Neural cell (in vitro differentiated cells): Measurements from ENCODE around the gene ADPRM. TPM values are rescaled to one million over a fixed set of nuclear protein-coding genes. Genes with fewer than 3 reads are reported as not detected.
"Not testable (repeated sequence)": the region's sequence is repeated elsewhere in the genome, so short reads cannot be mapped to it uniquely, and the experiment has no call there.

Experiments
- H2AFZ ChIP-seq: fragments of 200-600, 300-800 bp; sonication (generic), shearing (Covaris generic); 2 replicates; pipeline ENCODE4 v1.6.0; 2014; ENCODE audit warnings: low read depth, mild to moderate bottlenecking, antibody characterized with exemption, low read length, moderate library complexity
- H3F3A ChIP-seq: fragments of 200-600 bp; shearing (Covaris generic); 2 replicates; pipeline ENCODE4 v1.6.1; 2016; ENCODE audit warnings: mild to moderate bottlenecking, moderate library complexity, mixed read lengths, antibody characterized with exemption, low read length; ENCODE audit not compliant: insufficient read depth, poor library complexity, severe bottlenecking
- H3K27ac ChIP-seq: fragments of 200-600, 300-800 bp; sonication (generic), shearing (Covaris generic); 2 replicates; pipeline ENCODE4 v1.5.1; 2014; ENCODE audit warnings: mild to moderate bottlenecking, low read length, moderate library complexity
- H3K27me3 ChIP-seq: fragments of 300-800, 200-600 bp; sonication (generic), shearing (Covaris generic); 2 replicates; pipeline ENCODE4 v1.6.0; 2014; ENCODE audit warnings: mild to moderate bottlenecking, low read depth, low read length, moderate library complexity; ENCODE audit not compliant: insufficient read depth
- H3K36me3 ChIP-seq: fragments of 300-800, 200-600 bp; sonication (generic), shearing (Covaris generic); 2 replicates; pipeline ENCODE4 v1.5.1; 2014; ENCODE audit warnings: mild to moderate bottlenecking, antibody characterized with exemption, low read length, moderate library complexity; ENCODE audit not compliant: insufficient read depth
- H3K4me2 ChIP-seq: fragments of 300-800, 200-600 bp; sonication (generic), shearing (Covaris generic); 2 replicates; pipeline ENCODE4 v1.6.0; 2014; ENCODE audit warnings: mild to moderate bottlenecking, low read length
- H3K4me3 ChIP-seq: fragments of 300-800, 200-600 bp; sonication (generic), shearing (Covaris generic); 2 replicates; pipeline ENCODE4 v1.5.1; 2014; ENCODE audit warnings: mild to moderate bottlenecking, low read length, moderate library complexity
- H3K79me2 ChIP-seq: fragments of 200-600 bp; shearing (Covaris generic); replicated peaks from 2 replicates; pipeline ENCODE4 v1.6.0; 2014; ENCODE audit warnings: mild to moderate bottlenecking, low read length, moderate library complexity; ENCODE audit not compliant: insufficient read depth
- H3K9ac ChIP-seq: fragments of 300-800, 200-600 bp; sonication (generic), shearing (Covaris generic); 2 replicates; pipeline ENCODE4 v1.6.1; 2016; ENCODE audit warnings: mild to moderate bottlenecking, low read length, mixed read lengths
- H3K9me2 ChIP-seq: fragments of 200-600 bp; shearing (Covaris generic); 2 replicates; pipeline ENCODE4 v1.6.1; 2016; ENCODE audit warnings: mild to moderate bottlenecking, low read length, mixed read lengths; ENCODE audit not compliant: insufficient read depth
- H3K9me3 ChIP-seq: fragments of 200-600, 300-800 bp; sonication (generic), shearing (Covaris generic); 2 replicates; pipeline ENCODE4 v1.6.1; 2016; ENCODE audit warnings: mild to moderate bottlenecking, mixed run types, low read length, moderate library complexity, mixed read lengths
- H4K20me1 ChIP-seq: fragments of 200-600 bp; shearing (Covaris generic); 2 replicates; pipeline ENCODE4 v1.6.1; 2016; ENCODE audit warnings: mild to moderate bottlenecking, mixed run types; ENCODE audit not compliant: insufficient read depth
- EP300 ChIP-seq: fragments of 450-650 bp; conservative IDR thresholded peaks from 2 replicates; pipeline ENCODE4 v1.6.1; 2014; ENCODE audit warnings: antibody characterized with exemption, mild to moderate bottlenecking, moderate library complexity; ENCODE audit not compliant: poor library complexity, severe bottlenecking
- EZH2 ChIP-seq: fragments of 200-600, 300-800 bp; shearing (Covaris generic), sonication (generic); IDR thresholded peaks from 2 replicates; pipeline ENCODE4 v1.6.1; 2014; ENCODE audit warnings: antibody characterized with exemption, low read length, borderline replicate concordance, mild to moderate bottlenecking; ENCODE audit not compliant: insufficient read depth, poor library complexity, severe bottlenecking
- MXI1 ChIP-seq: fragments of 450-650 bp; conservative IDR thresholded peaks from 2 replicates; pipeline ENCODE4 v1.6.1; 2014; ENCODE audit warnings: antibody characterized with exemption, mild to moderate bottlenecking; ENCODE audit not compliant: poor library complexity, severe bottlenecking
- POLR2AphosphoS5 ChIP-seq: IDR thresholded peaks from 2 replicates; pipeline ENCODE4 v1.6.1; 2012
- RAD21 ChIP-seq: fragments of 450-650 bp; conservative IDR thresholded peaks from 2 replicates; pipeline ENCODE4 v1.6.1; 2014; ENCODE audit warnings: antibody characterized with exemption, mild to moderate bottlenecking, moderate library complexity
- SMC3 ChIP-seq: fragments of 450-650 bp; conservative IDR thresholded peaks from 2 replicates; pipeline ENCODE4 v1.6.1; 2014; ENCODE audit warnings: antibody characterized with exemption, mild to moderate bottlenecking, moderate library complexity; ENCODE audit not compliant: poor library complexity
- TAF1 ChIP-seq: IDR thresholded peaks from 2 replicates; pipeline ENCODE4 v1.6.1; 2012; ENCODE audit warnings: low read depth
- polyA plus RNA-seq: library from polyadenylated mRNA; depleted of rRNA; stranded (reverse); fragments of >200 nt; gene quantifications from 2 replicates; pipeline ENCODE4 v1.2.3, GENCODE V29; 2014
- TF ChIP-seq, protein P1 (sequence below): IDR thresholded peaks from 2 replicates; pipeline ENCODE4 v1.6.1; 2012; ENCODE audit warnings: borderline replicate concordance
- TF ChIP-seq, protein P2 (sequence below): fragments of 450-650 bp; IDR thresholded peaks from 2 replicates; pipeline ENCODE4 v1.5.1; 2014; ENCODE audit warnings: antibody characterized with exemption, mild to moderate bottlenecking, moderate library complexity; ENCODE audit not compliant: poor library complexity, severe bottlenecking

The ADPRM gene
- polyA plus RNA-seq, 1 donor from 2014 or later = 19.2 TPM

DNA sequence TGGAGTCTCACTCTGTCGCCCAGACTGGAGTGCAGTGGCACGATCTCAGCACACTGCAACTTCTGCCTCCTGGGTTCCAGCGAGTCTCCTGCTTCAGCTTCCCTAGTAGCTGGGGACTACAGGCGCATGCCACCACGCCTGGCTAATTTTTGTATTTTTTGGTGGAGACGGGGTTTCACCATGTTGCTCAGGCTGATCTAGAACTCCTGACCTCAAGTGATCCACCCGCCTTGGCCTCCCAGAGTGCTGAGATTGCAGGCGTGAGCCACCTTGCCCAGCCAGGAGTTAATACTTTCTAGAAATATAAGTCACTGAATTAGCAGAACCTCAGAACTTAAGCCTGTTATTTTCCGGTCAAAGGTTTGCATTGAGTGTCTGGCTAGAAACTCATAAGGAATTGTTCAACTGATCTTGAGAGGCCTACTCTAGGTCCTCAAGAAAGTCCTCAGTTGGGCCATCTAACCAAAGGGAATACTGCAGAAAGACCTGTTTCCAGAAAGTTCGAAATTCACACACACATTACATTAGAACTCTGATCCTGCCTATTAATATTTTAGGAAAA lies 31.0 kb downstream of the ADPRM start:
- no peak for TF ChIP-seq POLR2AphosphoS5
- no peak for TF ChIP-seq TAF1
- TF ChIP-seq SMC3 = no peak
- TF ChIP-seq, protein P1, sequence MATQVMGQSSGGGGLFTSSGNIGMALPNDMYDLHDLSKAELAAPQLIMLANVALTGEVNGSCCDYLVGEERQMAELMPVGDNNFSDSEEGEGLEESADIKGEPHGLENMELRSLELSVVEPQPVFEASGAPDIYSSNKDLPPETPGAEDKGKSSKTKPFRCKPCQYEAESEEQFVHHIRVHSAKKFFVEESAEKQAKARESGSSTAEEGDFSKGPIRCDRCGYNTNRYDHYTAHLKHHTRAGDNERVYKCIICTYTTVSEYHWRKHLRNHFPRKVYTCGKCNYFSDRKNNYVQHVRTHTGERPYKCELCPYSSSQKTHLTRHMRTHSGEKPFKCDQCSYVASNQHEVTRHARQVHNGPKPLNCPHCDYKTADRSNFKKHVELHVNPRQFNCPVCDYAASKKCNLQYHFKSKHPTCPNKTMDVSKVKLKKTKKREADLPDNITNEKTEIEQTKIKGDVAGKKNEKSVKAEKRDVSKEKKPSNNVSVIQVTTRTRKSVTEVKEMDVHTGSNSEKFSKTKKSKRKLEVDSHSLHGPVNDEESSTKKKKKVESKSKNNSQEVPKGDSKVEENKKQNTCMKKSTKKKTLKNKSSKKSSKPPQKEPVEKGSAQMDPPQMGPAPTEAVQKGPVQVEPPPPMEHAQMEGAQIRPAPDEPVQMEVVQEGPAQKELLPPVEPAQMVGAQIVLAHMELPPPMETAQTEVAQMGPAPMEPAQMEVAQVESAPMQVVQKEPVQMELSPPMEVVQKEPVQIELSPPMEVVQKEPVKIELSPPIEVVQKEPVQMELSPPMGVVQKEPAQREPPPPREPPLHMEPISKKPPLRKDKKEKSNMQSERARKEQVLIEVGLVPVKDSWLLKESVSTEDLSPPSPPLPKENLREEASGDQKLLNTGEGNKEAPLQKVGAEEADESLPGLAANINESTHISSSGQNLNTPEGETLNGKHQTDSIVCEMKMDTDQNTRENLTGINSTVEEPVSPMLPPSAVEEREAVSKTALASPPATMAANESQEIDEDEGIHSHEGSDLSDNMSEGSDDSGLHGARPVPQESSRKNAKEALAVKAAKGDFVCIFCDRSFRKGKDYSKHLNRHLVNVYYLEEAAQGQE = no peak
- no peak for TF ChIP-seq MXI1
- no peak for TF ChIP-seq EZH2
- no peak for TF ChIP-seq EP300
- TF ChIP-seq RAD21 = no peak
- TF ChIP-seq, protein P2, sequence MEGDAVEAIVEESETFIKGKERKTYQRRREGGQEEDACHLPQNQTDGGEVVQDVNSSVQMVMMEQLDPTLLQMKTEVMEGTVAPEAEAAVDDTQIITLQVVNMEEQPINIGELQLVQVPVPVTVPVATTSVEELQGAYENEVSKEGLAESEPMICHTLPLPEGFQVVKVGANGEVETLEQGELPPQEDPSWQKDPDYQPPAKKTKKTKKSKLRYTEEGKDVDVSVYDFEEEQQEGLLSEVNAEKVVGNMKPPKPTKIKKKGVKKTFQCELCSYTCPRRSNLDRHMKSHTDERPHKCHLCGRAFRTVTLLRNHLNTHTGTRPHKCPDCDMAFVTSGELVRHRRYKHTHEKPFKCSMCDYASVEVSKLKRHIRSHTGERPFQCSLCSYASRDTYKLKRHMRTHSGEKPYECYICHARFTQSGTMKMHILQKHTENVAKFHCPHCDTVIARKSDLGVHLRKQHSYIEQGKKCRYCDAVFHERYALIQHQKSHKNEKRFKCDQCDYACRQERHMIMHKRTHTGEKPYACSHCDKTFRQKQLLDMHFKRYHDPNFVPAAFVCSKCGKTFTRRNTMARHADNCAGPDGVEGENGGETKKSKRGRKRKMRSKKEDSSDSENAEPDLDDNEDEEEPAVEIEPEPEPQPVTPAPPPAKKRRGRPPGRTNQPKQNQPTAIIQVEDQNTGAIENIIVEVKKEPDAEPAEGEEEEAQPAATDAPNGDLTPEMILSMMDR = no peak
- no peak overlapping the region for H3K4me3 ChIP-seq
- no peaks in the 10 kb centered on the region for H3K9me2 ChIP-seq
- H3K36me3 ChIP-seq = no peaks in the 10 kb centered on the region
- no peak overlapping the region for H3K27ac ChIP-seq
- H3K27me3 ChIP-seq = peaks cover 10% of the 10 kb centered on the region
- H3F3A ChIP-seq = no peaks in the 10 kb centered on the region
- no peak overlapping the region for H3K9ac ChIP-seq
- H3K4me2 ChIP-seq = no peak overlapping the region
- no peaks in the 10 kb centered on the region for H4K20me1 ChIP-seq
- no peaks in the 10 kb centered on the region for H3K79me2 ChIP-seq
- H2AFZ ChIP-seq = no peak overlapping the region
- H3K9me3 ChIP-seq = no peaks in the 10 kb centered on the region

DNA sequence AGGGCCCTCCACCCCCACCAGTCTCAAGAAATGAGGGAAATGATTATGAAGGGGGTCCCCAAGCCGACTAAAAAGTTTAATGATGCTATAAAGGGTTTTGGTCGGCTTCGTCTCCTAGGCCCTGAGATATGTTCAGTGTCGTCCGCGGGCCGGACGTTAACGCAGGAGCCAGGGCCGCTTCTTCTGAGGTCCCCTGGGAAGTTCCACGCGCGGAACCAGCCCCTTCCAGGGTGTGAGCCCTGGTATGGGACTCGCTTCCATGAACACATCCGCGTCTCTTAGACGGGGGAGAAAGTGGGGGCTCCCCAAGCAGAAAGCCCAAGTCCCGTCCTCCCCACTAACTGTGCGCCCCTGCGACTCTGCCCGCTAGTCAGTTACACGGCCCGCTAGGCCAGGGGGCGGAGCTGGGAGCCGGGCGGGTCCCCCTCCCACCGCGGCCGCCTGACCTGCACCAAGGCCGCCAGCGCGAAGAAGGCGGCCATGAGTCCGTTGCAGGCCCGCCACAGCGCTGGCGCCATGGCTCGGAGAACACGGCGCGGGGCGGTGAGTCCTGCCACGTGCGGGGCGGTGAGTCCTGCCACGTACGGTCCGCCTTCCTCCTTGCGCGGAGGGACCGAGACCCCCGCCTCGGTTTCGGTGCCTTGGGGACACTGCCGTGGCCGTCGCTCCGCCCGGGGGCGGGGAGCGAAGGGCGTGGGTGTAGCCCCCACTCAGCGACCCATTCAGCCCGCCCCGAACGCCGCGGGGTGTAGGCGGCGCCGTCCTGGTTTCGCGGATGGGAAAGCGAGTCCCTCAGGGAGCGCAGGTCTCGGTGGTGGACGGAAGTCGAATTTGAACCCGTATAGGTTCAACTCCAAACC lies 32.2 kb downstream of the ADPRM start, which contains the start of gene TMEM220:
TSS of gene TMEM220 (minus strand) at position 690 of the 860 bp plus-strand sequence. CDS start at position 518, 172 bp downstream.
- no peak for TF ChIP-seq TAF1
- peak; percentile 17 for TF ChIP-seq MXI1
- H3F3A ChIP-seq = no peaks in the 10 kb centered on the region
- H3K4me3 ChIP-seq = peak within 1 kb of the TSS; percentile 64
- no peak within 1 kb of the TSS for H2AFZ ChIP-seq
- H3K27ac ChIP-seq = no peak within 1 kb of the TSS
- no peaks in the 10 kb centered on the region for H3K79me2 ChIP-seq
- peak within 1 kb of the TSS; percentile 36 for H3K9ac ChIP-seq
- H3K9me3 ChIP-seq = no peaks in the 10 kb centered on the region
- H3K9me2 ChIP-seq = no peaks in the 10 kb centered on the region
- no peaks in the 10 kb centered on the region for H4K20me1 ChIP-seq
- no peaks in the 10 kb centered on the region for H3K36me3 ChIP-seq
- peaks cover 10% of the 10 kb centered on the region for H3K27me3 ChIP-seq
- no peak within 1 kb of the TSS for H3K4me2 ChIP-seq

DNA sequence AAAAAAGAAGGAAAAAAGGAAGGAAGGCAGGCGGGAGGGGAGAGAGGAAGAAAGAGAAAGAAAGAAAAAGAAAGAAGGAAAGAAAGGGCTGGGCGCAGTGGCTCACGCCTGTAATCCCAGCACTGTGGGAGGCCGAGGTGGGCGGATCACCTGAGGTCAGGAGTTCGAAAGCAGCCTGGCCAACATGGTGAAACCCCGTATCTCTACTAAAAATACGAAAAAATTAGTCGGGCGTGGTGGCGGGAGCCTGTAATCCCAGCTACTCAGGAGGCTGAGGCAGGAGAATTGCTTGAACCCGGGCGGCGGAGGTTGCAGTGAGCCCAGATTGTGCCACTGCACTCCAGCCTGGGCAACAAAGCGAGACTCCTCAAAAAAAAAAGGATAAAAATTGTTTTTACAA lies 32.9 kb downstream of the ADPRM start:
- H2AFZ ChIP-seq, H3F3A ChIP-seq, H3K4me2 ChIP-seq, H3K9ac ChIP-seq, H4K20me1 ChIP-seq, H3K9me2 ChIP-seq, H3K79me2 ChIP-seq, H3K9me3 ChIP-seq, H3K27ac ChIP-seq, H3K36me3 ChIP-seq: not testable (repeated sequence)
- peaks cover 10% of the 10 kb centered on the region for H3K27me3 ChIP-seq
- peak overlapping the region; percentile 64 for H3K4me3 ChIP-seq
